Activated effector memory CD4-positive, alpha-beta T cell treated with anti-CD3 and anti-CD28 coated beads, Interleukin-2, amount 50 U/mL, for 16 hours (primary cell): ENCODE results near the gene NLGN2.

Experiments
- DNase-seq: peaks from one replicate; pipeline ENCODE4 v3.0.0-alpha.2; 2020

The NLGN2 gene

DNA sequence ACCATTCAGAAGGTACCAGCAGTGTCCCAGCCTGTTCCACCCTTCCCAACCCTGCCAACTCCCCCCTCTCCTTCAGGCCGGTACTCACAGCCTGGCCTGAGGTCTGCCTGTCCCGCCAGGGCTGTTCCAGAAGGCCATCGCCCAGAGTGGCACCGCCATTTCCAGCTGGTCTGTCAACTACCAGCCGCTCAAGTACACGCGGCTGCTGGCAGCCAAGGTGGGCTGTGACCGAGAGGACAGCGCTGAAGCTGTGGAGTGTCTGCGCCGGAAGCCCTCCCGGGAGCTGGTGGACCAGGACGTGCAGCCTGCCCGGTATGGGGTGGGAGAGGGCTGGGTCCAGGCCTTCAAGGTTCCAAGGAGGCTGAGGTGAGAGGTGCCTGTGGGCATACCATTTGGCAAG lies 7.2 kb downstream of the NLGN2 start:
- no peak for DNase-seq

GRCh38 chr17:7415784-7416183 lies 8.1 kb downstream of the NLGN2 start:
- no peak for DNase-seq

DNA sequence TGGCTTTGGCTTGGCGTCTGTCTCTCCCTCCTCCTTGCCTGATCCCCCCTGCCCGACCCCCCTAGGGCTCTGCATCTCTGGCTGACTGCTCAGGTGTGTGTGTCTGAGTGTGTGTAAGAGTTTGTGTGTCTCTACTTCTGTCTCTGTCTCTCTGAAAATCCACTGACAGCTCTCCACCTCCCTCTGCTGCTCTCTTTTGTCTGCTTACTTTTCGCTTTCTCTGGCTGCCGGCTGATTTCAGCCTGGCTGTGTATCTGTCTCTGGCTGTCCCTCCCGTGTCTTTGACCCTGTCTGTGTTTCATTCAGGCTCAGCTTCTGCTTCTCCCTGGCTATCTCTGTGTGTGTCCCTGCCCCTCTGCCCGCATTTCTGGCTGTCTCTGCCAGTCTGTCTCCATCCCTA lies 8.7 kb downstream of the NLGN2 start:
- no peak for DNase-seq

DNA sequence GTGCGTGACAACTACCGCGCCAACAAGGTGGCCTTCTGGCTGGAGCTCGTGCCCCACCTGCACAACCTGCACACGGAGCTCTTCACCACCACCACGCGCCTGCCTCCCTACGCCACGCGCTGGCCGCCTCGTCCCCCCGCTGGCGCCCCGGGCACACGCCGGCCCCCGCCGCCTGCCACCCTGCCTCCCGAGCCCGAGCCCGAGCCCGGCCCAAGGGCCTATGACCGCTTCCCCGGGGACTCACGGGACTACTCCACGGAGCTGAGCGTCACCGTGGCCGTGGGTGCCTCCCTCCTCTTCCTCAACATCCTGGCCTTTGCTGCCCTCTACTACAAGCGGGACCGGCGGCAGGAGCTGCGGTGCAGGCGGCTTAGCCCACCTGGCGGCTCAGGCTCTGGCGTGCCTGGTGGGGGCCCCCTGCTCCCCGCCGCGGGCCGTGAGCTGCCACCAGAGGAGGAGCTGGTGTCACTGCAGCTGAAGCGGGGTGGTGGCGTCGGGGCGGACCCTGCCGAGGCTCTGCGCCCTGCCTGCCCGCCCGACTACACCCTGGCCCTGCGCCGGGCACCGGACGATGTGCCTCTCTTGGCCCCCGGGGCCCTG lies 9.5 kb downstream of the NLGN2 start:
- no peak for DNase-seq

DNA sequence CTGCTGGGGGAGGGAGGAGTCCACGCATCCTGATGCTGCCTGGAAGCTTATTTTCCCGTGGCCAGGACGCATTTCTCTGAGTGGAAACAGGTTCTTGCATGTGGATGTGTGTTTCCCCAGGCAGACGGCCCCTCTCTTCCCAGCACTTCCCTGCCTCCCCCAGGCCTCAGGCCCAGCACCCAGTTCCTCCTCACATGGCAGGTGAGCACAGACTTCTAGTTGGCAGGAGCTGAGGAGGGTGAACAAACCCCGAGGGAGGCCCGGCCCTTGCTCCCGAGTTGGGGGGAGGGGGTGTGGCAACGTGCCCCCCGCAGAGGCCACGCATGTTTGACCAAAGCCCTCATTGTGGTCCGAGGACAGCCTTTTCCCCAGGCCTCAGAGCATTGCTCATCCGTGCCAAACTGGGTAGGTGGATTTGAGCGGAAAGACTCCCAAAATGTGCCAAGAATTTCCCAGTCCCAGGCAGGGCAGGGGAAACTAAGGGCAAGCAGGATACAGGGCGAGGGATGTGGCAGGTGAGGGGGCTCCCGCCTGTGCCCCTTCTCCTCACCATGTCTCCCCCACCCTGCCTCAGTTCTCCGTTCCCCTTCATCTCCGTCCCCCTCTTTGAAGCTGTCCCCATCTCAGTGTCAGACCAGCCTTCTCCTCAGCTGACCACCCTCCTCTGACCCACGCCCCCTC lies 11.0 kb downstream of the NLGN2 start:
- DNase-seq, result no peak

GRCh38 chr17:7419819-7420610 lies 12.4 kb downstream of the NLGN2 start, which contains the start of gene SPEM1:
Gene SPEM1 (plus strand): TSS chr17:7420324. CDS start chr17:7420385, 61 bp downstream.
- DNase-seq, result no peak

DNA sequence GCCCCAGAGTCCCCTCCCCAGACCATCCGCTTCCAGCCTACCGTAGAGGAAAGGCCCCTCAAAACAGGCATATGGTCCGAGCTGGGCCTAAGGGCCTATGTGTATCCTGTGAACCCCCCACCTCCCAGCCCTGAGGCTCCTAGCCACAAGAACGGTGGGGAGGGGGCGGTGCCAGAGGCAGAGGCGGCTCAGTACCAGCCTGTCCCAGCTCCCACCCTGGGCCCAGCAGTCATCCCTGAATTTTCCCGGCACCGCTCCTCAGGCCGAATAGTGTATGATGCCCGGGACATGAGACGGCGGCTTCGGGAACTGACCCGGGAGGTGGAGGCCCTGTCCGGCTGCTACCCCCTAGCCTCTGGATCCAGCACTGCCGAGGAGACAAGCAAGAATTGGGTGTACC lies 13.5 kb downstream of the NLGN2 start:
- no peak for DNase-seq

- DNase-seq, result no peak
These were observed 16.0 kb downstream of the NLGN2 start for GRCh38 chr17:7423679-7424078.

- DNase-seq, result no peak
These were observed 17.7 kb downstream of the NLGN2 start, which contains the start of gene SPEM2 for GRCh38 chr17:7425316-7425715. Gene SPEM2 (plus strand): TSS chr17:7425616. CDS start chr17:7425689, 73 bp downstream.

GRCh38 chr17:7425756-7426155 lies 18.1 kb downstream of the NLGN2 start:
- no peak for DNase-seq

DNA sequence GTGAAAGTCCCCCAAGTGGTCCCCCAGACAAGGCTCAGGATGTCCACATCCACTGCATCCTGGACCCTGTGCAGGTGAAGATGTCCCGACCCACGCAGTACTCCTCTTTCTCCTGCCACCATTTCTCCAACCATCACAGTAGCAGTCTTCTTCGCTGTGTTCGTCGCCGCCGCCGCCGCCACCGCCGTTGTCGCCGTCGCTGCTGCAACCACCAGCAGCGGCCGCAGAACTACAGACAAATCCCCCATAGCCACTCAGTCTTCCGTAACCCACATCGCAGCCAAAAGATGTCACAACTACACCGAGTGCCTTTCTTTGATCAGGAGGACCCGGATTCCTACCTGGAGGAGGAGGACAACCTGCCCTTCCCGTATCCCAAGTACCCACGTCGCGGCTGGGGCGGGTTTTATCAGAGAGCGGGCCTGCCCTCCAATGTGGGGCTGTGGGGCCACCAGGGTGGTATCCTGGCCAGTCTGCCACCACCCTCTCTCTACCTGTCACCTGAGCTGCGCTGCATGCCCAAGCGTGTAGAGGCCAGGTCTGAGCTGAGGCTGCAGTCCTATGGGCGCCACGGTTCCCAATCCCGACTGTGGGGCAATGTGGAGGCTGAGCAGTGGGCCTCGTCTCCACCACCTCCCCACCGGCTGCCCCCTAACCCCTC lies 18.7 kb downstream of the NLGN2 start:
- DNase-seq, result no peak

- DNase-seq, result no peak
These were observed 19.3 kb downstream of the NLGN2 start for GRCh38 chr17:7426896-7427489.

GRCh38 chr17:7427549-7427948 lies 19.9 kb downstream of the NLGN2 start:
- no peak for DNase-seq

DNA sequence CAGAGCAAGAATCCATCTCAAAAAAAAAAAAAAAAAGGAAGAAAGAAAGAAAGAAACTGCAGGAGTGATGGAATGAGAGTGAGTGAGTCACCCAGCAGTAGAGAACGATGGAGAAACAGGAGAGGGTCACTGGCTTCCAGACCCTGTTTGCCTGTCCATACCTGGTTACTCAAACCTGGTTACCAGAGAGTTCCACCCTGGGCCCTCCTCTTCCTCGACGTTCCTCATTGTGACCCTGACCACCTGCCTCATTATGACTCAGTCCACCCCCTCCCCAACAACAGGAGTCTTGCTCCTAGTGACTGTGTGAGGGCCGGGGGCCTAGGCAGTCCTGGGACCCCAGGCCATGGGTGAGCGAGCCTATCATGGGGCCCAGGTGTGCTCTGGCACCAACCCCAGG lies 20.9 kb downstream of the NLGN2 start, which contains the start of gene SPEM3:
SPEM3 (plus strand) TSS at position 301 of the 400 bp plus-strand sequence; CDS start at position 347, 46 bp downstream.
- DNase-seq, result no peak

- no peak for DNase-seq
These were observed 22.1 kb downstream of the NLGN2 start for GRCh38 chr17:7429722-7430121.

GRCh38 chr17:7431231-7431630 lies 23.6 kb downstream of the NLGN2 start:
- DNase-seq, result no peak

DNA sequence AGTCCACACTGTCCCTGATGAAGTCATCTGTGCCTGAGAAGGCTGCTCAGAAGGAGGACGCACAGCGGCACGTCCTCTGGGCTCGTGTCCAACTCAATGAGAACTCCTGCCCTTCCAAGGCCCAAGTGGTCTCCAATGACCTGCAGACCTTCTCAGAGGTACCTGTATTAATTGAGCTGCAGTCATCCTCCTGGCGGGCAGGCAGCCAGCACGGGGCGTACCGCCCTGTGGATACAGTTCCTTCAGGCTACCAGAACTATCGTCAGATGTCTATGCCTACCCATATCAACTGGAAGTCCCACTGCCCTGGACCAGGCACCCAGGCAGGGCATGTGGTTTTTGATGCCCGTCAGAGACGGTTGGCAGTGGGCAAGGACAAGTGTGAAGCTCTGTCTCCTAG lies 24.7 kb downstream of the NLGN2 start:
- no peak for DNase-seq

DNA sequence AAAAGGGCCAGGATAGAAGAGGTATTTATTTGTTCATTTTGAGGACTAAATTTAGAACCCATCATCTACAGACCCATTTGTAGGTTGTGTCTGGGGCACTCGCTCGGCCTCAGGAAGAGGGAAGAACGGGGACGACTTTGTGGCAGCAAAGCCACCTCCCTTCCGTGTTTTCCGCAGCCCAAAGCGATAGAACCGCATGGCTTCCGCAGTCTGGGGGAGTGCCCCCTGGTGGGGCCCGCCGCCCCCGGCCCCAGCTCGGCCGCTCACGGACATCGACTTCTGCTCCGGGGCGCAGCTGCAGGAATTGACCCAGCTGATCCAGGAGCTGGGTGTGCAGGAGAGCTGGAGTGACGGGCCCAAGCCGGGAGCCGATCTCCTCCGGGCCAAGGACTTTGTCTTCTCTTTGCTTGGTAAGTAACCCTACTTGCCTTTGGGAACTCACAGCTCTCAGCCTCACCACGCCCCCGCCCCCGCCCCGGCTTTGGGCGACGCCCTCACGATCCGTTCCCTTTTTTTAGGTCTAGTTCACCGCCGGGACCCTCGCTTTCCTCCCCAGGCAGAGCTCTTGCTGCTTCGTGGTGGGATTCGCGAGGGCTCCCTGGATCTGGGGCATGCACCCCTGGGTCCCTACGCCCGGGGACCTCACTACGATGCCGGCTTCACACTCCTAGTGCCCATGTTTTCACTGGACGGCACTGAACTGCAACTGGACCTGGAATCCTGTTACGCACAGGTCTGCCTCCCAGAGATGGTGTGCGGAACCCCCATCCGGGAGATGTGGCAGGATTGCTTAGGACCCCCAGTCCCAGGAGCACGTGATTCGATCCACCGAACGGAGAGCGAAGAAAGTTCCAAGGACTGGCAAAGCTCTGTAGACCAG lies 28.3 kb downstream of the NLGN2 start:
- DNase-seq, result peak; percentile 86

DNA sequence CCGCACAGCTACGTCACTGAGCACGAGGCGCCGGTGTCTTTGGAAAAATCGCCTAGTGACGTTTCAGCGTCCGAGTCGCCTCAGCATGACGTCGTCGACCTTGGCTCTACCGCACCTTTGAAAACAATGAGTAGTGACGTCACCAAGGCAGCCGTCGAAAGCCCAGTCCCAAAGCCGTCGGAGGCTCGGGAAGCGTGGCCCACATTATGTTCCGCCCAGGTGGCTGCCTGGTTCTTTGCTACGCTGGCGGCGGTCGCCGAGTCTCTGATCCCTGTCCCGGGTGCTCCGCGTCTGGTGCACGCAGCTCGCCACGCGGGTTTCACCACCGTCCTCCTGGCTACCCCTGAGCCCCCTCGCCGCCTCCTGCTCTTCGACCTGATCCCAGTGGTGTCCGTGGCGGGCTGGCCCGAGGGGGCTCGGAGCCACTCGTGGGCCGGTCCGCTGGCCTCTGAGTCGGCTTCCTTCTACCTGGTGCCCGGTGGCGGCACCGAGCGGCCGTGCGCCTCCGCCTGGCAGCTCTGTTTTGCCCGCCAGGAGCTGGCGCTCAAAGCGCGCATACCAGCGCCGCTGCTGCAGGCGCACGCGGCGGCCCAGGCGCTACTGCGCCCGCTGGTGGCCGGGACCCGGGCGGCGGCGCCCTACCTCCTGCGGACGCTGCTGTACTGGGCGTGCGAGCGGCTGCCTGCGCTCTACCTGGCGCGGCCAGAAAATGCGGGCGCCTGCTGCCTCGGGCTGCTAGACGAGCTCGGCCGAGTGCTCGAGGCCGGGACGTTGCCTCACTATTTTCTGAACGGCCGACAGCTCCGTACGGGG lies 29.1 kb downstream of the NLGN2 start:
- DNase-seq, result peak; percentile 93

DNA sequence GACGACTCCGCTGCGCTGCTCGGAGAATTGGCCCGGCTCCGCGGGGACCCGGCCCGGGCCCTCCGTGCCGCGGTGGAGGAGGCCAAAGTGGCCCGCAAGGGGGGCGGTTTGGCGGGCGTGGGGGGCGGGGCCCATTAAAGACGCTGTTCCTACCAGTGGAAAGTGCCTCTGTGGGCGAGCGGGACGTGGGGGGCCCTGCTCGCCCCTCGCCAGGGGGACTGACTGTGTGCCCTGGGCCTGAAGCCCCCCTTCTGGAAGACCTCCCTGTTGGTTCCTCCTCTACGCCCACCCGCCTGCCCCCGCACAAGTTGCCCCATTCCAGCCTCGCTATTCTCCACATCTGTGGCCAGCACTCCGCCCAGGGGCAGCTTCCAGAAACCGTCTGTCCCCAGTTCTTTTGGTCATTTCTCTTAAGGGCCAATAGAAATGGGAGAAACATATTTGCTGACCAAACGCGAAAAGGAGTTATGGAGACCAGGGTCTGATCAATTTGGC lies 29.8 kb downstream of the NLGN2 start:
- DNase-seq, result no peak
